OCI-LY7 (cell line): ENCODE measurements around the gene TJP1.

Experiments
- CTCF ChIP-seq: fragments of 200-600 bp; sonication (generic); conservative IDR thresholded peaks from 2 replicates; pipeline ENCODE4 v1.5.1; 2014; ENCODE audit warnings: mild to moderate bottlenecking, antibody characterized with exemption, low read length, moderate library complexity, mixed read lengths
- EZH2phosphoT487 ChIP-seq: fragments of 200-600 bp; sonication (generic); IDR thresholded peaks from 2 replicates; pipeline ENCODE4 v1.6.1; 2018; ENCODE audit warnings: low read depth, borderline replicate concordance, mild to moderate bottlenecking, mixed run types, antibody characterized with exemption, low read length, moderate library complexity, mixed read lengths

GRCh38 chr15:29736744-29737020 lies 85.6 kb downstream of the TJP1 start:
- no peak for TF ChIP-seq CTCF
- no peak for TF ChIP-seq EZH2phosphoT487
